ENCODE measurements around the gene TUBD1. TPM values are rescaled to one million over a fixed set of nuclear protein-coding genes. Genes with fewer than 3 reads are reported as not detected.

The TUBD1 gene
- total RNA-seq, 1 experiment from 2014 or later: 12.5 TPM

DNA sequence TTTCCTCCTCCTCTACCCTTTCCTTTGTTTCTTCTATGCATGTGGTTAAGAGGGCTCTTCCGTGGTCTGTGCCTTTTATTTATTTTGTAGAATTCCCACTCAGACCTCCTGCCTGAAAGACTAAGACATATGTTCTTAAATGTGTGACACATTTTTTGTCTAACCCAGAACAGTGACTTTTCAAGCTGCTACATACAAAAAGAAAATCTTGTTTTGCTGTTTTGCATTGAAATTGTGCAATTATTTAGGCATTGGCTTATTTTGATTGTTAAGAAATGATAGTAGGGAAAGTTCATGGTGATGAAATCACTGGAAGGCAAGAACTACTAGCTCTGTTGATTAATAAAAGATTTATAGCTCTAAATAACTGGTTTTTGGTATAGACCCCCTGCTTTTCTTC is 76.8 kb downstream of the TUBD1 start:
- peak overlapping the region; percentile 92 for H3K27ac ChIP-seq (ENCODE audit: low read length)
- CTCF ChIA-PET: no interaction called here
- H3K4me1 ChIP-seq (ENCODE audit: control insufficient read depth, insufficient read depth, low read length): peaks cover 15% of the 10 kb centered on the region
- H3K27me3 ChIP-seq (ENCODE audit: control insufficient read depth, insufficient read depth, low read length): no peaks in the 10 kb centered on the region
- DNase-seq (ENCODE audit: low read depth, low spot score): no peak
- POLR2A ChIA-PET: no interaction called here
- in situ Hi-C loops (cut with HindIII; ENCODE audit: low pct_unique_long_range_greater_than_20kb, low sequenced_read_pairs): no loop called here
- TF ChIP-seq POLR2AphosphoS5 (IDR thresholded peaks at IDR 0.05; ENCODE audit: low read depth, low read length) (no peak), TCF7L2 (IDR thresholded peaks at IDR 0.05; ENCODE audit: low read depth, low read length) (no peak), REST (IDR thresholded peaks at IDR 0.05; ENCODE audit: insufficient read depth in 1 of 2, low read depth in 2 of 2, low read length in 1 of 2) (no peak), SIN3A (IDR thresholded peaks at IDR 0.05; ENCODE audit: borderline replicate concordance, insufficient read depth, low read depth, low read length) (no peak), CTCF (IDR thresholded peaks at IDR 0.05) (no peak)
- no peak overlapping the region for H3K4me3 ChIP-seq (ENCODE audit: low read depth in 2 of 2, low read length in 2 of 2)
- H3K9me3 ChIP-seq (ENCODE audit: control insufficient read depth, insufficient read depth, low read depth, low read length): no peaks in the 10 kb centered on the region
- intact Hi-C loops (cut with micrococcal nuclease; ENCODE audit: unreplicated experiment): no loop called here
- no peak for ATAC-seq
- BruUV-seq (replicated peaks): no TSS peak
- H3K36me3 ChIP-seq (ENCODE audit: control insufficient read depth, insufficient read depth, low read length): peaks cover 3% of the 10 kb centered on the region; the same call in 1 of the 2 replicates

GRCh38 chr17:59814685-59815084 is 78.1 kb downstream of the TUBD1 start:
- in situ Hi-C loops (cut with HindIII; ENCODE audit: low pct_unique_long_range_greater_than_20kb, low sequenced_read_pairs): no loop called here
- intact Hi-C loops (cut with micrococcal nuclease; ENCODE audit: unreplicated experiment): no loop called here
- ATAC-seq (0 out of 2 replicates have a peak, but pooled peaks have one; percentile 16), DNase-seq (ENCODE audit: low read depth, low spot score) (no peak)
- Histone ChIP-seq H3K27ac (ENCODE audit: low read length) (peak overlapping the region; percentile 92), H3K4me1 (ENCODE audit: control insufficient read depth, insufficient read depth, low read length) (peaks cover 14% of the 10 kb centered on the region), H3K9me3 (ENCODE audit: control insufficient read depth, insufficient read depth, low read depth, low read length) (no peaks in the 10 kb centered on the region), H3K4me3 (ENCODE audit: low read depth in 2 of 2, low read length in 2 of 2) (no peak overlapping the region), H3K36me3 (ENCODE audit: control insufficient read depth, insufficient read depth, low read length) (peaks cover 4% of the 10 kb centered on the region; the same call in 1 of the 2 replicates), H3K27me3 (ENCODE audit: control insufficient read depth, insufficient read depth, low read length) (no peaks in the 10 kb centered on the region)
- no TSS peak for BruUV-seq (replicated peaks)
- ChIA-PET CTCF (interaction anchor here (0.5 kb wide), 1 partner anchor 59 kb away, joined by 7 read pairs; no protein-coding TSS in a partner anchor), POLR2A (interaction anchor here (0.6 kb wide), 3 partner anchors 23 to 59 kb away, joined by 6 to 10 read pairs (median 8); no protein-coding TSS in a partner anchor)
- TF ChIP-seq CTCF (IDR thresholded peaks at IDR 0.05) (no peak), REST (IDR thresholded peaks at IDR 0.05; ENCODE audit: insufficient read depth in 1 of 2, low read depth in 2 of 2, low read length in 1 of 2) (no peak), SIN3A (IDR thresholded peaks at IDR 0.05; ENCODE audit: borderline replicate concordance, insufficient read depth, low read depth, low read length) (no peak), POLR2AphosphoS5 (IDR thresholded peaks at IDR 0.05; ENCODE audit: low read depth, low read length) (no peak), TCF7L2 (IDR thresholded peaks at IDR 0.05; ENCODE audit: low read depth, low read length) (no peak)

Measured in Panc1 (cell line).